Lung (tissue), 12 donors: ENCODE data around the gene PRKN. TPM values are rescaled to one million over a fixed set of nuclear protein-coding genes. Genes with fewer than 3 reads are reported as not detected.
A peak's percentile ranks its signal among the peaks of the same experiment; 100 is the strongest.

Source experiments
- ATAC-seq: fragments of 200-7000 bp; cut with Tn5 transposase; one replicate; pipeline ENCODE4 v1.9.1; 2020; ENCODE audit warnings: moderate number of reproducible peaks; ENCODE audit not compliant: insufficient read depth, low FRiP score
- DNase-seq, 3 donors: peaks; one replicate each; pipeline ENCODE4 v3.0.0-alpha.2; 2013 to 2017
- H3K27ac ChIP-seq, 2 donors: one replicate each; pipeline ENCODE4 v1.5.1; 2013; ENCODE audit warnings: mild to moderate bottlenecking in 2 of 2, moderate library complexity in 2 of 2, control low read depth in 1 of 2, inconsistent platforms in 1 of 2, low read depth in 1 of 2, low read length in 1 of 2
- H3K27me3 ChIP-seq, 3 donors: one replicate each; pipeline ENCODE4 v1.5.1; 2013; ENCODE audit warnings: low read length in 2 of 3; ENCODE audit not compliant: control insufficient read depth in 3 of 3, insufficient read depth in 3 of 3
- H3K36me3 ChIP-seq, 4 donors: one replicate each; pipeline ENCODE4 v1.5.1; 2013; ENCODE audit warnings: low read length in 4 of 4, mild to moderate bottlenecking in 1 of 4, moderate library complexity in 1 of 4; ENCODE audit not compliant: control insufficient read depth in 4 of 4, insufficient read depth in 4 of 4
- H3K4me1 ChIP-seq, 5 donors: one replicate each; pipeline ENCODE4 v1.5.1; 2013; ENCODE audit warnings: low read length in 5 of 5, mild to moderate bottlenecking in 2 of 5, moderate library complexity in 1 of 5; ENCODE audit not compliant: control insufficient read depth in 5 of 5, insufficient read depth in 5 of 5
- H3K4me3 ChIP-seq: one replicate; pipeline ENCODE4 v1.5.1; 2013; ENCODE audit warnings: mild to moderate bottlenecking, control low read depth, moderate library complexity
- H3K9ac ChIP-seq, 2 donors: one replicate each; pipeline ENCODE4 v1.5.1; 2013; ENCODE audit warnings: low read length in 2 of 2, control low read depth in 1 of 2; ENCODE audit not compliant: insufficient read depth in 1 of 2
- H3K9me3 ChIP-seq, 4 donors: one replicate each; pipeline ENCODE4 v1.5.1; 2013; ENCODE audit warnings: low read length in 3 of 4, mild to moderate bottlenecking in 1 of 4, moderate library complexity in 1 of 4; ENCODE audit not compliant: control insufficient read depth in 4 of 4, insufficient read depth in 3 of 4
- CTCF ChIP-seq: IDR thresholded peaks from 2 replicates; pipeline ENCODE4 v1.5.1; 2012; ENCODE audit warnings: mild to moderate bottlenecking; ENCODE audit errors: control extremely low read depth, extremely low read depth
- WGBS, 2 donors: extraction: QIAGEN DNeasy Blood & Tissue Kit; methylation state at CpG; one replicate each; pipeline ENCODE4 v1.1.7; 2013; 5-methylcytosine and 5-hydroxymethylcytosine counted together
- polyA plus RNA-seq, 2 donors: library from polyadenylated mRNA; stranded (reverse); fragments of 200-250 nt; gene quantifications; one replicate each; pipeline ENCODE4 v1.2.1, GENCODE V29; 2013
- total RNA-seq, 2 donors: library from RNA; depleted of rRNA in 1 of 2; stranded (reverse); fragments of >200 nt in 1 of 2; gene quantifications; one replicate each; pipeline ENCODE4 v1.2.1, GENCODE V29; 2014 to 2021
- donor health status: control.
- donor health status: control.
- donor health status: Bipolar disorder and iron deficiency.
- donor health status: healthy.
- donor health status: DM: yes; HTN: yes; CAD: no.

The PRKN gene
- total and polyA plus RNA-seq, 4 donors, result 0.27 to 11.2 (median 3.1) TPM

- no peak for DNase-seq
- H3K4me3 ChIP-seq, result no peak overlapping the region
- 92 to 94% methylated on average over 10 of the region's 10 CpGs for WGBS, 2 donors
- TF ChIP-seq CTCF, result no peak
- H3K9ac ChIP-seq, result no peak overlapping the region
- H3K36me3 ChIP-seq, result no peaks in the 10 kb centered on the region
- no peaks in the 10 kb centered on the region for H3K9me3 ChIP-seq
- ATAC-seq, result no peak
- no peak overlapping the region for H3K27ac ChIP-seq
- H3K4me1 ChIP-seq, result peaks cover 0 to 11% (median 3%) of the 10 kb centered on the region in 5 donors
- peaks cover 0 to 3% (median 0%) of the 10 kb centered on the region in 3 donors for H3K27me3 ChIP-seq
Observed at GRCh38 chr6:161372422-161372793, 1355.2 kb downstream of the PRKN start.

GRCh38 chr6:161370880-161371279 lies 1356.7 kb downstream of the PRKN start:
- DNase-seq, result peak; percentile 57 to 70 (median 67)
- ATAC-seq, result peak; percentile 44
- 34 to 41% methylated on average over 9 of the region's 9 CpGs for WGBS, 2 donors
- H3K9me3 ChIP-seq, result no peaks in the 10 kb centered on the region
- H3K9ac ChIP-seq, result no peak overlapping the region
- peak; percentile 93 for TF ChIP-seq CTCF
- H3K4me1 ChIP-seq, result peaks cover 0 to 10% (median under 1%) of the 10 kb centered on the region in 5 donors
- peaks cover 0 to 3% (median 0%) of the 10 kb centered on the region in 3 donors for H3K27me3 ChIP-seq
- H3K4me3 ChIP-seq, result no peak overlapping the region
- H3K36me3 ChIP-seq, result no peaks in the 10 kb centered on the region
- no peak overlapping the region for H3K27ac ChIP-seq

- H3K27ac ChIP-seq, result no peak overlapping the region
- peaks cover 0 to 3% (median 0%) of the 10 kb centered on the region in 3 donors for H3K27me3 ChIP-seq
- no peak for TF ChIP-seq CTCF
- ATAC-seq, result no peak
- H3K4me1 ChIP-seq, result peaks cover 0 to 3% (median 0%) of the 10 kb centered on the region in 5 donors
- no peaks in the 10 kb centered on the region for H3K36me3 ChIP-seq
- no peak overlapping the region for H3K9ac ChIP-seq
- no peak overlapping the region for H3K4me3 ChIP-seq
- no peak for DNase-seq
- peaks cover 0 to 2% (median 0%) of the 10 kb centered on the region in 4 donors for H3K9me3 ChIP-seq
- 59 to 75% methylated on average over 13 of the region's 13 CpGs for WGBS, 2 donors
Observed at GRCh38 chr6:161369339-161369738, 1358.2 kb downstream of the PRKN start.

GRCh38 chr6:161368514-161368913 lies 1359.1 kb downstream of the PRKN start:
- no peak for TF ChIP-seq CTCF
- no peak for DNase-seq
- Histone ChIP-seq H3K9me3 (peaks cover 0 to 2% (median 0%) of the 10 kb centered on the region in 4 donors), H3K27me3 (no peaks in the 10 kb centered on the region), H3K4me1 (no peaks in the 10 kb centered on the region), H3K9ac (no peak overlapping the region), H3K4me3 (no peak overlapping the region), H3K27ac (no peak overlapping the region), H3K36me3 (no peaks in the 10 kb centered on the region)
- ATAC-seq, result no peak
- 81 to 93% methylated on average over 7 of the region's 7 CpGs for WGBS, 2 donors
